D721Med (cell line): ENCODE measurements around the gene GAPVD1.

Experiments used
- DNase-seq: peaks from one replicate; pipeline ENCODE4 v3.0.0; 2011; ENCODE audit warnings: low spot score; ENCODE audit not compliant: insufficient read length
- FAIRE-seq: peaks from 2 replicates; lab custom pipeline; 2011; peaks lifted over from hg19 to GRCh38; lab: Jason Lieb, UNC
- TF ChIP-seq, protein P1 (sequence below): IDR thresholded peaks from 2 replicates; pipeline ENCODE4 v1.5.1; 2012; ENCODE audit warnings: mild to moderate bottlenecking, control low read depth; ENCODE audit not compliant: insufficient read depth; ENCODE audit errors: missing control alignments

The GAPVD1 gene

GRCh38 chr9:125412166-125412565, 150.5 kb downstream of the GAPVD1 start:
- FAIRE-seq (no peak), DNase-seq (no peak)
- TF ChIP-seq, protein P1, sequence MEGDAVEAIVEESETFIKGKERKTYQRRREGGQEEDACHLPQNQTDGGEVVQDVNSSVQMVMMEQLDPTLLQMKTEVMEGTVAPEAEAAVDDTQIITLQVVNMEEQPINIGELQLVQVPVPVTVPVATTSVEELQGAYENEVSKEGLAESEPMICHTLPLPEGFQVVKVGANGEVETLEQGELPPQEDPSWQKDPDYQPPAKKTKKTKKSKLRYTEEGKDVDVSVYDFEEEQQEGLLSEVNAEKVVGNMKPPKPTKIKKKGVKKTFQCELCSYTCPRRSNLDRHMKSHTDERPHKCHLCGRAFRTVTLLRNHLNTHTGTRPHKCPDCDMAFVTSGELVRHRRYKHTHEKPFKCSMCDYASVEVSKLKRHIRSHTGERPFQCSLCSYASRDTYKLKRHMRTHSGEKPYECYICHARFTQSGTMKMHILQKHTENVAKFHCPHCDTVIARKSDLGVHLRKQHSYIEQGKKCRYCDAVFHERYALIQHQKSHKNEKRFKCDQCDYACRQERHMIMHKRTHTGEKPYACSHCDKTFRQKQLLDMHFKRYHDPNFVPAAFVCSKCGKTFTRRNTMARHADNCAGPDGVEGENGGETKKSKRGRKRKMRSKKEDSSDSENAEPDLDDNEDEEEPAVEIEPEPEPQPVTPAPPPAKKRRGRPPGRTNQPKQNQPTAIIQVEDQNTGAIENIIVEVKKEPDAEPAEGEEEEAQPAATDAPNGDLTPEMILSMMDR: no peak

- no peak for DNase-seq
- TF ChIP-seq, protein P1: no peak
- FAIRE-seq: no peak
These were observed 152.0 kb downstream of the GAPVD1 start for GRCh38 chr9:125413579-125413978.

GRCh38 chr9:125415583-125416460, 154.2 kb downstream of the GAPVD1 start:
- FAIRE-seq (no peak), DNase-seq (no peak)
- TF ChIP-seq, protein P1: no peak

DNA sequence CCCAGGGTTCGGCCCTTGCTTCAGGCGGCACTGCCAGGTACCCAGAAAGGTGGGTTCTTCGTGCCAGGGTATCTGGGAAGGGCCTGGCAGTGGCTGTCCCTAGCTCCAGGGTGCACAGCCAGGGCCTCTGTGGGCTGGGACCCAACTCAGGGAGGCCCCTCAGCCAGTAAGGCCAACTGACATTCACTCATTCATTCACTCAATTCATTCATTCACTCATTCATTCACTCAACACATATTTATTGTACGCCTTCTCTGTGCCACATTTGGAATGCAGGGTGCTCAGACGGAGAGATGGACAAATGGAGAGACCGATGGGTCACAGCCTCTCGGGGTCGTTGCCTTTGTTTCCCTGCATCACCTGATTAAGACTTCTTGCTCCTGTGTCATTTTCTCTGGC, 154.9 kb downstream of the GAPVD1 start:
- DNase-seq: no peak
- TF ChIP-seq, protein P1: no peak
- FAIRE-seq: no peak
